Hepatocyte (in vitro differentiated cells): ENCODE data around the gene TTC12. TPM values are rescaled to one million over a fixed set of nuclear protein-coding genes. Genes with fewer than 3 reads are reported as not detected.
"Not testable (repeated sequence)": the region's sequence is repeated elsewhere in the genome, so short reads cannot be mapped to it uniquely, and the experiment has no call there.

ENCODE experiments used
- DNase-seq: peaks from one replicate; pipeline ENCODE4 v3.0.0-alpha.2; 2016; ENCODE audit warnings: low spot score
- H2AFZ ChIP-seq: fragments of 200-600 bp; sonication (generic); 2 replicates; pipeline ENCODE4 v1.6.0; 2016; ENCODE audit warnings: antibody characterized with exemption, mild to moderate bottlenecking
- H3K27ac ChIP-seq: fragments of 200-600 bp; sonication (generic); 2 replicates; pipeline ENCODE4 v1.5.1; 2016; ENCODE audit warnings: mild to moderate bottlenecking
- H3K27me3 ChIP-seq: fragments of 200-600 bp; sonication (generic); 2 replicates; pipeline ENCODE4 v1.6.1; 2016
- H3K36me3 ChIP-seq: fragments of 200-600 bp; sonication (generic); replicated peaks from 2 replicates; pipeline ENCODE4 v1.5.1; 2016; ENCODE audit warnings: low read depth; ENCODE audit not compliant: insufficient read depth
- H3K4me1 ChIP-seq: fragments of 200-600 bp; sonication (generic); 2 replicates; pipeline ENCODE4 v1.5.1; 2016; ENCODE audit warnings: mild to moderate bottlenecking, moderate library complexity; ENCODE audit not compliant: insufficient read depth
- H3K4me2 ChIP-seq: fragments of 200-600 bp; sonication (generic); 2 replicates; pipeline ENCODE4 v1.6.0; 2016
- H3K4me3 ChIP-seq: fragments of 200-600 bp; sonication (generic); 2 replicates; pipeline ENCODE4 v1.5.1; 2016; ENCODE audit warnings: mild to moderate bottlenecking
- H3K79me2 ChIP-seq: fragments of 200-600 bp; sonication (generic); 2 replicates; pipeline ENCODE4 v1.6.0; 2017; ENCODE audit warnings: mild to moderate bottlenecking
- H3K9me2 ChIP-seq: fragments of 200-600 bp; sonication (generic); replicated peaks from 2 replicates; pipeline ENCODE4 v1.6.0; 2017; ENCODE audit warnings: mild to moderate bottlenecking; ENCODE audit not compliant: insufficient read depth
- H3K9me3 ChIP-seq: fragments of 200-600 bp; sonication (generic); 2 replicates; pipeline ENCODE4 v1.5.1; 2016; ENCODE audit warnings: low read depth, mild to moderate bottlenecking
- H4K20me1 ChIP-seq: fragments of 200-600 bp; sonication (generic); 2 replicates; pipeline ENCODE4 v1.6.0; 2016; ENCODE audit warnings: mild to moderate bottlenecking; ENCODE audit not compliant: insufficient read depth, poor library complexity, severe bottlenecking
- EZH2 ChIP-seq: fragments of 200-600 bp; sonication (generic); IDR thresholded peaks from 2 replicates; pipeline ENCODE4 v1.6.1; 2016; ENCODE audit warnings: antibody characterized with exemption, mild to moderate bottlenecking, borderline replicate concordance
- EZH2phosphoT487 ChIP-seq: fragments of 200-600 bp; sonication (generic); IDR thresholded peaks from one replicate; pipeline ENCODE4 v1.6.1; 2018; ENCODE audit warnings: antibody characterized with exemption, mild to moderate bottlenecking, low read depth, moderate library complexity; ENCODE audit not compliant: unreplicated experiment, severe bottlenecking
- WGBS: methylation state at CpG from one replicate; pipeline ENCODE4 v1.1.6; 2016; ENCODE audit warnings: low lambda C conversion rate; ENCODE audit errors: missing lambda C conversion rate; 5-methylcytosine and 5-hydroxymethylcytosine counted together
- polyA plus RNA-seq: library from polyadenylated mRNA; unstranded; fragments of >200 nt; fragmentation: Nextera tagmentation; extraction: Ambion mirVana; gene quantifications from 2 replicates; pipeline ENCODE4 v1.2.1, GENCODE V29; 2016
- total RNA-seq: library from RNA; depleted of rRNA; stranded (reverse); fragments of >200 nt; gene quantifications from 2 replicates; pipeline ENCODE4 v1.2.3, GENCODE V29; 2014
- TF ChIP-seq, protein P1 (sequence below): fragments of 200-600 bp; sonication (generic); IDR thresholded peaks from 2 replicates; pipeline ENCODE4 v1.5.1; 2016; ENCODE audit warnings: antibody characterized with exemption, mild to moderate bottlenecking; ENCODE audit not compliant: poor library complexity

Gene TTC12
- total and polyA plus RNA-seq, 2 experiments from 2014 or later = 9.2 to 12.4 TPM

GRCh38 chr11:113295993-113296392, 18.4 kb upstream of the TTC12 start:
- 92% methylated on average over 7 of the region's 7 CpGs for WGBS
- H3K27me3 ChIP-seq = no peaks in the 10 kb centered on the region
- no peak overlapping the region for H3K27ac ChIP-seq
- no peaks in the 10 kb centered on the region for H3K79me2 ChIP-seq
- TF ChIP-seq EZH2 (no peak), EZH2phosphoT487 (no peak)
- TF ChIP-seq, protein P1, sequence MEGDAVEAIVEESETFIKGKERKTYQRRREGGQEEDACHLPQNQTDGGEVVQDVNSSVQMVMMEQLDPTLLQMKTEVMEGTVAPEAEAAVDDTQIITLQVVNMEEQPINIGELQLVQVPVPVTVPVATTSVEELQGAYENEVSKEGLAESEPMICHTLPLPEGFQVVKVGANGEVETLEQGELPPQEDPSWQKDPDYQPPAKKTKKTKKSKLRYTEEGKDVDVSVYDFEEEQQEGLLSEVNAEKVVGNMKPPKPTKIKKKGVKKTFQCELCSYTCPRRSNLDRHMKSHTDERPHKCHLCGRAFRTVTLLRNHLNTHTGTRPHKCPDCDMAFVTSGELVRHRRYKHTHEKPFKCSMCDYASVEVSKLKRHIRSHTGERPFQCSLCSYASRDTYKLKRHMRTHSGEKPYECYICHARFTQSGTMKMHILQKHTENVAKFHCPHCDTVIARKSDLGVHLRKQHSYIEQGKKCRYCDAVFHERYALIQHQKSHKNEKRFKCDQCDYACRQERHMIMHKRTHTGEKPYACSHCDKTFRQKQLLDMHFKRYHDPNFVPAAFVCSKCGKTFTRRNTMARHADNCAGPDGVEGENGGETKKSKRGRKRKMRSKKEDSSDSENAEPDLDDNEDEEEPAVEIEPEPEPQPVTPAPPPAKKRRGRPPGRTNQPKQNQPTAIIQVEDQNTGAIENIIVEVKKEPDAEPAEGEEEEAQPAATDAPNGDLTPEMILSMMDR = no peak
- H3K4me3 ChIP-seq = no peak overlapping the region
- H3K4me1 ChIP-seq = no peaks in the 10 kb centered on the region
- H3K4me2 ChIP-seq = no peak overlapping the region
- H4K20me1 ChIP-seq = no peaks in the 10 kb centered on the region
- H3K9me2 ChIP-seq = no peaks in the 10 kb centered on the region
- DNase-seq = no peak
- H3K36me3 ChIP-seq = no peaks in the 10 kb centered on the region
- H2AFZ ChIP-seq = no peak overlapping the region
- no peaks in the 10 kb centered on the region for H3K9me3 ChIP-seq

- no peaks in the 10 kb centered on the region for H4K20me1 ChIP-seq
- H2AFZ ChIP-seq = no peak overlapping the region
- no peak overlapping the region for H3K27ac ChIP-seq
- TF ChIP-seq EZH2phosphoT487 = no peak
- no peak for TF ChIP-seq EZH2
- TF ChIP-seq, protein P1 = no peak
- no peaks in the 10 kb centered on the region for H3K79me2 ChIP-seq
- DNase-seq = no peak
- H3K4me1 ChIP-seq = no peaks in the 10 kb centered on the region
- H3K4me2 ChIP-seq = no peak overlapping the region
- no peak overlapping the region for H3K4me3 ChIP-seq
- no peaks in the 10 kb centered on the region for H3K27me3 ChIP-seq
- WGBS = 76% methylated on average over 2 of the region's 2 CpGs
- no peaks in the 10 kb centered on the region for H3K9me2 ChIP-seq
- no peaks in the 10 kb centered on the region for H3K9me3 ChIP-seq
- H3K36me3 ChIP-seq = no peaks in the 10 kb centered on the region
Observed at GRCh38 chr11:113296447-113297205, 17.8 kb upstream of the TTC12 start.

GRCh38 chr11:113298496-113298895, 15.9 kb upstream of the TTC12 start:
- not testable (repeated sequence) for H4K20me1 ChIP-seq, H3K36me3 ChIP-seq, H3K4me2 ChIP-seq, H3K9me3 ChIP-seq, H3K9me2 ChIP-seq, DNase-seq, H3K4me1 ChIP-seq, H2AFZ ChIP-seq, H3K79me2 ChIP-seq, H3K4me3 ChIP-seq, H3K27me3 ChIP-seq
- peak overlapping the region; percentile 45 for H3K27ac ChIP-seq
- 72% methylated on average over 3 of the region's 3 CpGs for WGBS

DNA sequence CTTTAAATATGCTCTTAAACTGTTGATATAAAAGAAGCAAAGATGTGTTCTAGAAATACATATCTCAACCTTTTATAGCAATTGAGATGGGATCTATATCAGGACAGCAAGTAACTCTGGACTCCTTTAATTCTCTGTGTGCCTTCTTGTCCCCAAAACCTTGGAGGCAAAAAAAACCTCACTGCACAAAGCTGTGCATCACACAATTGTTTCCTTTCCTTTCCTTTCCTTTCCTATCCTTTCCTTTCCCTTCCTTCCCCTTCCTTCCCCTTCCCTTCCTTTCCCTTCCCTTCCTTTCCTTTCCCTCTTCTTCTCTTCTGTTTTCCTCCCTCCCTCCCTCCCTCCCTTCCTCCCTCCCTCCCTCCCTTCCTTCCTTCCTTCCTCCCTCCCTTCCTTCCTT, 9.5 kb upstream of the TTC12 start:
- H2AFZ ChIP-seq = no peak overlapping the region

More for the DNA sequence above, 9.5 kb upstream of the TTC12 start:
- no peak overlapping the region for H3K27ac ChIP-seq
- TF ChIP-seq, protein P1 = no peak
- TF ChIP-seq EZH2phosphoT487 = no peak
- no peak for TF ChIP-seq EZH2
- no peaks in the 10 kb centered on the region for H3K79me2 ChIP-seq
- no peaks in the 10 kb centered on the region for H3K9me2 ChIP-seq
- no peak overlapping the region for H3K4me2 ChIP-seq
- no peaks in the 10 kb centered on the region for H3K9me3 ChIP-seq
- DNase-seq = no peak
- H3K27me3 ChIP-seq = no peaks in the 10 kb centered on the region
- no peak overlapping the region for H3K4me3 ChIP-seq
- H4K20me1 ChIP-seq = no peaks in the 10 kb centered on the region
- H3K36me3 ChIP-seq = no peaks in the 10 kb centered on the region
- no peaks in the 10 kb centered on the region for H3K4me1 ChIP-seq
